ENCODE measurements around the gene PEPD.
A peak's percentile ranks its signal among the peaks of the same experiment; 100 is the strongest.

The PEPD gene

GRCh38 chr19:33377586-33378475 is 143.8 kb downstream of the PEPD start:
- DNase-seq = no peak

- no peak for DNase-seq
Observed at GRCh38 chr19:33376941-33377557, 144.5 kb downstream of the PEPD start.

- DNase-seq = no peak
Observed at GRCh38 chr19:33376423-33376822, 145.2 kb downstream of the PEPD start.

GRCh38 chr19:33375837-33376159 is 145.8 kb downstream of the PEPD start:
- DNase-seq = no peak

- no peak for DNase-seq
Observed at GRCh38 chr19:33375156-33375836, 146.3 kb downstream of the PEPD start.

GRCh38 chr19:33374236-33374714 is 147.3 kb downstream of the PEPD start:
- DNase-seq = peak in 1 of 2 experiments; percentile 7

- peak; percentile 85 to 88 for DNase-seq
Observed at GRCh38 chr19:33373453-33374235, 147.9 kb downstream of the PEPD start, which contains the start of gene CEBPG. Gene CEBPG (plus strand): TSS chr19:33373709. CDS start chr19:33379240, 5,531 bp downstream.

- DNase-seq = no peak
Observed at GRCh38 chr19:33370783-33371182, 150.8 kb downstream of the PEPD start.

- no peak for DNase-seq
Observed at GRCh38 chr19:33368074-33368864, 153.3 kb downstream of the PEPD start.

GRCh38 chr19:33366897-33367296 is 154.7 kb downstream of the PEPD start:
- no peak for DNase-seq

- DNase-seq = no peak
Observed at GRCh38 chr19:33366127-33366526, 155.5 kb downstream of the PEPD start.

GRCh38 chr19:33365691-33366090 is 155.9 kb downstream of the PEPD start:
- DNase-seq = no peak

- DNase-seq = no peak
Observed at GRCh38 chr19:33363476-33363875, 158.1 kb downstream of the PEPD start.

GRCh38 chr19:33362508-33363228 is 158.9 kb downstream of the PEPD start:
- DNase-seq = no peak

- no peak for DNase-seq
Observed at GRCh38 chr19:33359581-33359980, 162.0 kb downstream of the PEPD start.

- no peak for DNase-seq
Observed at GRCh38 chr19:33358408-33358807, 163.2 kb downstream of the PEPD start.

- no peak for DNase-seq
Observed at GRCh38 chr19:33357556-33357955, 164.0 kb downstream of the PEPD start.

- DNase-seq = no peak
Observed at GRCh38 chr19:33355535-33355934, 166.1 kb downstream of the PEPD start.

- DNase-seq = no peak
Observed at GRCh38 chr19:33350538-33351309, 170.9 kb downstream of the PEPD start.

Data from NCI-H187 (cell line).